Tibial nerve (tissue), 4 donors: ENCODE measurements around the gene WARS2. TPM values are rescaled to one million over a fixed set of nuclear protein-coding genes. Genes with fewer than 3 reads are reported as not detected.

Experiments used
- DNase-seq, 2 donors: peaks; one replicate each; pipeline ENCODE4 v3.0.0-alpha.2; 2019; ENCODE audit warnings: low spot score in 2 of 2
- H3K27ac ChIP-seq, 4 donors: fragments of 200-600 bp; sonication (generic) in 3 of 4; one replicate each; pipeline ENCODE4 v1.5.1; 2017 to 2019; ENCODE audit warnings: mild to moderate bottlenecking in 1 of 4
- H3K27me3 ChIP-seq, 2 donors: fragments of 200-600 bp; sonication (generic) in 1 of 2; one replicate each; pipeline versions ENCODE4 v1.5.1 to v1.6.0; 2017 to 2019
- H3K36me3 ChIP-seq, 3 donors: fragments of 200-600 bp; sonication (generic); one replicate each; pipeline ENCODE4 v1.5.1; 2018 to 2019
- H3K4me1 ChIP-seq, 4 donors: fragments of 200-600 bp; sonication (generic) in 3 of 4; one replicate each; pipeline ENCODE4 v1.5.1; 2017 to 2019
- H3K4me3 ChIP-seq, 4 donors: fragments of 200-600 bp; sonication (generic) in 3 of 4; one replicate each; pipeline ENCODE4 v1.5.1; 2017 to 2019; ENCODE audit warnings: mild to moderate bottlenecking in 1 of 4, moderate library complexity in 1 of 4
- H3K9me3 ChIP-seq, 4 donors: fragments of 200-600 bp; sonication (generic) in 3 of 4; one replicate each; pipeline ENCODE4 v1.5.1; 2017 to 2019
- EP300 ChIP-seq, 2 donors: sonication (generic); formaldehyde crosslinking; IDR thresholded peaks; one replicate each; pipeline ENCODE4 v1.6.1; 2017; ENCODE audit warnings: antibody characterized with exemption in 2 of 2, mild to moderate bottlenecking in 1 of 2
- POLR2A ChIP-seq, 2 donors: fragments of 450-650 bp; IDR thresholded peaks; one replicate each; pipeline ENCODE4 v1.6.1; 2017; ENCODE audit warnings: antibody characterized with exemption in 2 of 2, mild to moderate bottlenecking in 2 of 2, moderate library complexity in 2 of 2
- WGBS, 2 donors: methylation state at CpG; one replicate each; pipeline ENCODE4 v1.1.5; 2018; 5-methylcytosine and 5-hydroxymethylcytosine counted together
- total RNA-seq, 4 donors: library from RNA; depleted of rRNA; stranded (reverse); fragments of >200 nt; gene quantifications; one replicate each; pipeline ENCODE4 v1.1.0, GENCODE V29; 2016
- TF ChIP-seq, protein P1 (sequence below), 5 experiments: fragments of 200-600 bp in 3 of 5; fragments of 450-650 bp in 2 of 5; sonication (generic) in 3 of 5; IDR thresholded peaks; one replicate each; pipeline ENCODE4 v1.5.1; 2016 to 2019; ENCODE audit warnings: antibody characterized with exemption in 5 of 5, mild to moderate bottlenecking in 3 of 5, moderate library complexity in 2 of 5

The WARS2 gene
- total RNA-seq, 4 donors from 2014 or later, result 18.9 to 31.0 (median 22.0) TPM

GRCh38 chr1:119005724-119006405 is 134.6 kb downstream of the WARS2 start:
- no peak overlapping the region for H3K4me3 ChIP-seq
- H3K36me3 ChIP-seq, result no peaks in the 10 kb centered on the region
- TF ChIP-seq, protein P1, sequence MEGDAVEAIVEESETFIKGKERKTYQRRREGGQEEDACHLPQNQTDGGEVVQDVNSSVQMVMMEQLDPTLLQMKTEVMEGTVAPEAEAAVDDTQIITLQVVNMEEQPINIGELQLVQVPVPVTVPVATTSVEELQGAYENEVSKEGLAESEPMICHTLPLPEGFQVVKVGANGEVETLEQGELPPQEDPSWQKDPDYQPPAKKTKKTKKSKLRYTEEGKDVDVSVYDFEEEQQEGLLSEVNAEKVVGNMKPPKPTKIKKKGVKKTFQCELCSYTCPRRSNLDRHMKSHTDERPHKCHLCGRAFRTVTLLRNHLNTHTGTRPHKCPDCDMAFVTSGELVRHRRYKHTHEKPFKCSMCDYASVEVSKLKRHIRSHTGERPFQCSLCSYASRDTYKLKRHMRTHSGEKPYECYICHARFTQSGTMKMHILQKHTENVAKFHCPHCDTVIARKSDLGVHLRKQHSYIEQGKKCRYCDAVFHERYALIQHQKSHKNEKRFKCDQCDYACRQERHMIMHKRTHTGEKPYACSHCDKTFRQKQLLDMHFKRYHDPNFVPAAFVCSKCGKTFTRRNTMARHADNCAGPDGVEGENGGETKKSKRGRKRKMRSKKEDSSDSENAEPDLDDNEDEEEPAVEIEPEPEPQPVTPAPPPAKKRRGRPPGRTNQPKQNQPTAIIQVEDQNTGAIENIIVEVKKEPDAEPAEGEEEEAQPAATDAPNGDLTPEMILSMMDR (IDR thresholded peaks at IDR 0.05), result no peak
- TF ChIP-seq POLR2A (IDR thresholded peaks at IDR 0.05) (no peak), EP300 (IDR thresholded peaks at IDR 0.05) (no peak)
- 30 to 36% methylated on average over 17 of the region's 17 CpGs for WGBS, 2 donors
- H3K27ac ChIP-seq, result no peak overlapping the region
- H3K9me3 ChIP-seq, result peaks cover 0 to 15% (median 0%) of the 10 kb centered on the region in 4 donors
- H3K27me3 ChIP-seq, result peaks cover 0 to 76% of the 10 kb centered on the region in 2 donors
- no peak for DNase-seq
- peaks cover 5 to 49% (median 10%) of the 10 kb centered on the region in 4 donors for H3K4me1 ChIP-seq

DNA sequence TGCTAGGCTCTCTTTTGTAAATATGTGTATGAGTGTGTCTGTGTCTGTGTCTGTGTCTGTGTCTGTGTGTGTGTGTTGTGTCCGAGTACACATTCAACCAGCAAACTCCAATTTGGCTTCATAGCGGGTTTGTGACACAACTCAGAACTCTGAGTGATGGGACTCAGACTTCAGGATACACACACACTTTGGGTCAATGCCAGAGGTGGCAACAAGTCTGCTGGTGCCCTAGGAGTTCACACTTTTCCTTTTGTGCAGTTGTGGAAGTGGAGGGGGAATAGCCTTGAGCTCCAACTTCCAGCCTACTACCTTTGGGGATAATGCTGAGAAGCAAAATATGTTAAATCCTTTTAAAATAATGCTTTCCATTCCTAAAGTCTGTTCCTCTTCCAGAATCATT is 135.7 kb downstream of the WARS2 start:
- Histone ChIP-seq H3K27me3 (peaks cover 0 to 87% of the 10 kb centered on the region in 2 donors), H3K9me3 (peaks cover 0 to 15% (median 0%) of the 10 kb centered on the region in 4 donors), H3K4me3 (no peak overlapping the region), H3K36me3 (no peaks in the 10 kb centered on the region), H3K27ac (no peak overlapping the region), H3K4me1 (peaks cover 5 to 59% (median 16%) of the 10 kb centered on the region in 4 donors)
- TF ChIP-seq, protein P1 (IDR thresholded peaks at IDR 0.05), result no peak
- TF ChIP-seq EP300 (IDR thresholded peaks at IDR 0.05), result no peak
- TF ChIP-seq POLR2A (IDR thresholded peaks at IDR 0.05), result no peak
- DNase-seq, result no peak
- WGBS, 2 donors, result 57 to 86% methylated on average over 2 of the region's 2 CpGs

DNA sequence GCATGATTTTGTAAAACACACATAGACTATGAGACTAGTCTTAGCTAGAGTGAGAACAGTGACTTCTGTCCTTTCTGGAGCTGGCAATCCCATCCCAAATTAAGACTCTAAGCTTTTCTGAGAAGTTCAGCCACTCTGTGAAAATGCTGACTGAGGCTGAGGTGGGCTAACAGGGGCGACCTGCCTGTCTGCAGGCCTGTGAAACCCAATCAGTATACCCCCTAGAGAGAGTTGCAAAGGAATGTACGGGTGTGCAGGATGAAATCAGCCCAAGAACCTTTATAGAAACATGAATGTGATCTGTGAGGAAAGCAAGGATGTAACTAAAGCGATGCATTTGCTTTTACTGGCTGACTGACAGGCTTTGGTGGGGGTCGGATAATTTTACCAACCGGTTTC is 136.3 kb downstream of the WARS2 start:
- Histone ChIP-seq H3K4me1 (peaks cover under 1 to 53% (median 15%) of the 10 kb centered on the region in 4 donors), H3K36me3 (no peaks in the 10 kb centered on the region), H3K27ac (no peak overlapping the region), H3K9me3 (peaks cover 0 to 15% (median 0%) of the 10 kb centered on the region in 4 donors), H3K4me3 (no peak overlapping the region), H3K27me3 (peaks cover 0 to 94% of the 10 kb centered on the region in 2 donors)
- TF ChIP-seq POLR2A (IDR thresholded peaks at IDR 0.05) (no peak), EP300 (IDR thresholded peaks at IDR 0.05) (no peak)
- TF ChIP-seq, protein P1 (IDR thresholded peaks at IDR 0.05), result no peak
- no peak for DNase-seq
- WGBS, 2 donors, result 34 to 59% methylated on average over 5 of the region's 5 CpGs

DNA sequence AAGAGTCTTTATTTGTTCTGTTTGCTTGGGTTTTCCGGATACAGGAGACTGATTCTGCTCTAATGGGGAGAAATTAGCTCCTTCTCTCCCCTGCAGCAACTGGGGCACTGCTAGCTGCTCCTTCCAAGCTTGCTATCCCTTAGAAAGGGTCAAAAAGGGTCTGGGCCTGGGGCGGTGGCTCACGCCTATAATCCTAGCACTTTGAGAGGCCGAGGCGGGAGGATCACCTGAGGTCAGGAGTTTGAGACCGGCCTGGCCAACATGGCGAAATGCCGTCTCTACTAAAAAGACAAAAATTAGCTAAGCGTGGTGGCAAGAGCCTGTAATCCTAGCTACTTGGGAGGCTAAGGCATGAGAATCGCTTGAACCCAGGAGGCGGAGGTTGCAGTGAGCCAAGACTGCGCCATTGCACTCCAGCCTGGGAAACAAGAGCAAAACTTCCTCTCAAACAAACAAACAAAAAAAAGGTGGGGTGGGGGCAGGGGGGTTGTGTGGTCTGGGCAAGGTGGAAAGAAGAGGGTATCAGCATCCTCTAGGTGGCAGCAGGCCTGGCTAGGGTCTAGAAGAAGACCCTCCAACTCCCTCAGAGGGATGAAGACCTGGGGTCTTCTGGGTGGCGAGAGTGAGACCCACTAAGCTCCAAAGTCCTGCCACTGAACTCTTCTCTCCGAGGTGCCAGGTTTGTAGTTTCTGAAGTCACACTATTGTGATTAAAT is 136.9 kb downstream of the WARS2 start:
- whole genome bisulfite sequencing, 2 donors, result 67 to 80% methylated on average over 14 of the region's 14 CpGs
- Histone ChIP-seq H3K36me3 (no peaks in the 10 kb centered on the region), H3K27ac (peak overlapping the region in 1 of 4 donors; percentile 15), H3K9me3 (peaks cover 0 to 15% (median 0%) of the 10 kb centered on the region in 4 donors), H3K4me3 (no peak overlapping the region), H3K4me1 (peaks cover 0 to 49% (median 13%) of the 10 kb centered on the region in 4 donors), H3K27me3 (peaks cover 0 to 99% of the 10 kb centered on the region in 2 donors)
- TF ChIP-seq POLR2A (IDR thresholded peaks at IDR 0.05) (no peak), EP300 (IDR thresholded peaks at IDR 0.05) (no peak)
- TF ChIP-seq, protein P1 (IDR thresholded peaks at IDR 0.05), result no peak
- DNase-seq, result no peak
